GM23338 (cell line): ENCODE results near the gene SORCS2. TPM values are rescaled to one million over a fixed set of nuclear protein-coding genes. Genes with fewer than 3 reads are reported as not detected.

Experiments used
- ATAC-seq: fragments of 200-7000 bp; cut with Tn5 transposase; 3 replicates; pipeline ENCODE4 v1.9.1; 2020
- DNase-seq: peaks from one replicate; pipeline ENCODE4 v3.0.0-alpha.2; 2015; ENCODE audit warnings: low spot score
- H2AFZ ChIP-seq: fragments of 200-600 bp; sonication (generic); 2 replicates; pipeline ENCODE4 v1.8.0; 2016; ENCODE audit warnings: antibody characterized with exemption, mild to moderate bottlenecking, moderate library complexity
- H3F3A ChIP-seq: fragments of 200-600 bp; sonication (generic); replicated peaks from 2 replicates; pipeline ENCODE4 v1.8.0; 2017; ENCODE audit warnings: antibody characterized with exemption, mixed run types, low read depth
- H3K27ac ChIP-seq: fragments of 200-600 bp; sonication (generic); 2 replicates; pipeline ENCODE4 v1.6.1; 2016; ENCODE audit warnings: low read depth
- H3K27me3 ChIP-seq: fragments of 200-600 bp; sonication (generic); 2 replicates; pipeline ENCODE4 v1.8.0; 2016; ENCODE audit warnings: mild to moderate bottlenecking, mixed run types, moderate library complexity; ENCODE audit not compliant: insufficient read depth
- H3K36me3 ChIP-seq: fragments of 200-600 bp; sonication (generic); 2 replicates; pipeline ENCODE4 v1.8.0; 2016; ENCODE audit warnings: mild to moderate bottlenecking; ENCODE audit not compliant: insufficient read depth
- H3K4me1 ChIP-seq: fragments of 200-600 bp; sonication (generic); 2 replicates; pipeline ENCODE4 v1.8.0; 2016; ENCODE audit warnings: mild to moderate bottlenecking, moderate library complexity; ENCODE audit not compliant: insufficient read depth
- H3K4me2 ChIP-seq: fragments of 200-600 bp; sonication (generic); 2 replicates; pipeline ENCODE4 v1.7.1; 2017; ENCODE audit warnings: mixed run types
- H3K4me3 ChIP-seq: fragments of 200-600 bp; sonication (generic); 2 replicates; pipeline ENCODE4 v1.6.1; 2016; ENCODE audit warnings: mixed run types
- H3K79me2 ChIP-seq: fragments of 200-600 bp; sonication (generic); replicated peaks from 2 replicates; pipeline ENCODE4 v1.8.0; 2017; ENCODE audit warnings: mild to moderate bottlenecking; ENCODE audit not compliant: insufficient read depth
- H3K9me2 ChIP-seq: fragments of 200-600 bp; sonication (generic); 2 replicates; pipeline ENCODE4 v1.8.0; 2017; ENCODE audit not compliant: insufficient read depth
- H4K20me1 ChIP-seq: fragments of 200-600 bp; sonication (generic); replicated peaks from 2 replicates; pipeline ENCODE4 v1.8.0; 2017; ENCODE audit warnings: mild to moderate bottlenecking; ENCODE audit not compliant: insufficient read depth
- H3K27ac Mint-ChIP-seq: 2 replicates; pipeline ENCODE4 v1.8.0; 2020; ENCODE audit warnings: inconsistent platforms, mild to moderate bottlenecking, moderate library complexity, mixed read lengths
- H3K27me3 Mint-ChIP-seq: 3 replicates; pipeline ENCODE4 v1.8.0; 2022; ENCODE audit warnings: low read depth, mild to moderate bottlenecking, moderate library complexity, mixed read lengths, inconsistent platforms; ENCODE audit not compliant: insufficient read depth, poor library complexity
- H3K36me3 Mint-ChIP-seq: 3 replicates; pipeline ENCODE4 v1.8.0; 2021; ENCODE audit warnings: low read depth, mild to moderate bottlenecking, inconsistent platforms, moderate library complexity, mixed read lengths
- H3K4me1 Mint-ChIP-seq: 3 replicates; pipeline ENCODE4 v1.8.0; 2020; ENCODE audit warnings: mild to moderate bottlenecking, inconsistent platforms, mixed read lengths
- H3K4me3 Mint-ChIP-seq: 3 replicates; pipeline ENCODE4 v1.8.0; 2021; ENCODE audit warnings: moderate library complexity, mild to moderate bottlenecking, inconsistent platforms, mixed read lengths
- H3K9me3 Mint-ChIP-seq: 3 replicates; pipeline ENCODE4 v1.8.0; 2020; ENCODE audit warnings: moderate library complexity, mild to moderate bottlenecking, inconsistent platforms, mixed read lengths
- CREB1 ChIP-seq: fragments of 250-450 bp; sonication (Bioruptor Pico); IDR thresholded peaks from 2 replicates; pipeline ENCODE4 v1.5.0; 2020; ENCODE audit warnings: low read depth, mild to moderate bottlenecking, moderate library complexity
- EZH2phosphoT487 ChIP-seq: fragments of 200-600 bp; sonication (generic); IDR thresholded peaks from one replicate; pipeline ENCODE4 v1.8.1; 2018; ENCODE audit warnings: antibody characterized with exemption; ENCODE audit not compliant: unreplicated experiment
- JUNB ChIP-seq: IDR thresholded peaks from one replicate; pipeline ENCODE4 v1.6.1; 2016; ENCODE audit warnings: antibody characterized with exemption; ENCODE audit not compliant: unreplicated experiment
- POLR2AphosphoS5 ChIP-seq: IDR thresholded peaks from 2 replicates; pipeline ENCODE4 v1.6.1; 2016; ENCODE audit warnings: antibody characterized with exemption, low read depth
- REST ChIP-seq: IDR thresholded peaks from one replicate; pipeline ENCODE4 v1.6.1; 2018; ENCODE audit warnings: antibody characterized with exemption; ENCODE audit not compliant: unreplicated experiment
- ZNF114 ChIP-seq: fragments of 250-450 bp; sonication (Bioruptor Pico); IDR thresholded peaks from 2 replicates; pipeline ENCODE4 v1.5.0; 2020; ENCODE audit warnings: mild to moderate bottlenecking, moderate library complexity
- ZNF331 ChIP-seq: fragments of 250-450 bp; sonication (Bioruptor Pico); IDR thresholded peaks from 2 replicates; pipeline ENCODE4 v1.5.0; 2020; ENCODE audit warnings: low read depth, mild to moderate bottlenecking, moderate library complexity
- polyA plus RNA-seq: library from polyadenylated mRNA; unstranded; fragments of >200 nt; fragmentation: Nextera tagmentation; extraction: Ambion mirVana; gene quantifications from 2 replicates; pipeline ENCODE4 v1.2.1, GENCODE V29; 2016
- total RNA-seq: library from RNA; depleted of rRNA; stranded (reverse); fragments of >200 nt; shearing (Covaris generic); gene quantifications from 2 replicates; pipeline ENCODE4 v1.2.3, GENCODE V29; 2014
- TF ChIP-seq, protein P1 (sequence below): IDR thresholded peaks from 2 replicates; pipeline ENCODE4 v1.6.1; 2016; ENCODE audit warnings: antibody characterized with exemption
- TF ChIP-seq, protein P2 (sequence below), 2 experiments: fragments of 200-600 bp in 1 of 2; sonication (generic) in 1 of 2; conservative IDR thresholded peaks; 2 replicates each; pipeline versions ENCODE4 v1.5.1 to v1.6.1; 2016 to 2017; ENCODE audit warnings: antibody characterized with exemption in 2 of 2, low read depth in 2 of 2, mild to moderate bottlenecking in 2 of 2, moderate library complexity in 1 of 2

The SORCS2 gene
- total and polyA plus RNA-seq, 2 experiments from 2014 or later, result 0.47 to 2.4 TPM

DNA sequence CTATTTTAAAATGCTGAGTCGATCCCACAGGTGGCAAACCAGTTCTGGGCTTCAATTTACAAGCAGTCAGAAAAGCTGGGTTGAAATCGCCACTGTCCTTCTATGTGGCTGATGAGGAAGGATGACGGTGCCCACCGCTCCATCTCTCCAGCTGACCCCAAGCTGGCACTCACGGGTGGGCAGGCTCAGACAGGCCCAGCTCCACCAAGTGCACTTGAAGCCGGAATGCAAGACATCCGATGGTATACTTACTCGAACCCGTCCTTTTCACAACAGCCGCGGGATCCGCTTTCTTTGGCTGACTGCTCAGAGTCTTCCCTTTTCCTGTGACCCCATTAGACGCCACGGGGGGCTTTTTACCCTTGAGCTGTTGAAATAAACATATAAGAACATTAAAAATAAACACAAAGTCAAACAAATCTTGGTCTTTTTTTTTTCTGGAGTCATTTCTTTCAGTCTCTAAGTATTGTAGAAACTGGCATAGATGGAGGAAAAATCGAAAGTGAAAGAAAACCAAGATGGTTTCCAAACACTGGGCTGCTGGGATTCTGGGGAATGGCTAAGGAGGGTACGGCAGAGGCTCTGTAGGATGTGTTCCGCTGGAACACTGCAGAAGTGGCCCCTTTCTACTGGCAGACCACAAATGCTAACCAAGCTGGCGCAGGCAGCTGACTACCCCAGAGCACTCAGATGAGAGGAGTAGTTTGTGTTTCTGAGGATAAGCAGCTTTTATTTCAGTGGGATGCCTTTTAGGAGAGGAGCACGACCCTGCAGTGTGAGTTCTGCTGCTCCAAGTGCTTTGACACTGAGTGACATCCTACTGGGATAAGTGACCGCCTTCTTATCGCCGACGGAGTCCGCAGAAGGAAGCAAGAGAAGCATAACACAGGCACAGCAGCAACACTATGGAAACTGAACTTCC is 586.4 kb downstream of the SORCS2 start (continued):
- TF ChIP-seq, protein P1, sequence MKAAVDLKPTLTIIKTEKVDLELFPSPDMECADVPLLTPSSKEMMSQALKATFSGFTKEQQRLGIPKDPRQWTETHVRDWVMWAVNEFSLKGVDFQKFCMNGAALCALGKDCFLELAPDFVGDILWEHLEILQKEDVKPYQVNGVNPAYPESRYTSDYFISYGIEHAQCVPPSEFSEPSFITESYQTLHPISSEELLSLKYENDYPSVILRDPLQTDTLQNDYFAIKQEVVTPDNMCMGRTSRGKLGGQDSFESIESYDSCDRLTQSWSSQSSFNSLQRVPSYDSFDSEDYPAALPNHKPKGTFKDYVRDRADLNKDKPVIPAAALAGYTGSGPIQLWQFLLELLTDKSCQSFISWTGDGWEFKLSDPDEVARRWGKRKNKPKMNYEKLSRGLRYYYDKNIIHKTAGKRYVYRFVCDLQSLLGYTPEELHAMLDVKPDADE, result no peak
- TF ChIP-seq POLR2AphosphoS5 (no peak), JUNB (no peak)
- TF ChIP-seq, protein P2, sequence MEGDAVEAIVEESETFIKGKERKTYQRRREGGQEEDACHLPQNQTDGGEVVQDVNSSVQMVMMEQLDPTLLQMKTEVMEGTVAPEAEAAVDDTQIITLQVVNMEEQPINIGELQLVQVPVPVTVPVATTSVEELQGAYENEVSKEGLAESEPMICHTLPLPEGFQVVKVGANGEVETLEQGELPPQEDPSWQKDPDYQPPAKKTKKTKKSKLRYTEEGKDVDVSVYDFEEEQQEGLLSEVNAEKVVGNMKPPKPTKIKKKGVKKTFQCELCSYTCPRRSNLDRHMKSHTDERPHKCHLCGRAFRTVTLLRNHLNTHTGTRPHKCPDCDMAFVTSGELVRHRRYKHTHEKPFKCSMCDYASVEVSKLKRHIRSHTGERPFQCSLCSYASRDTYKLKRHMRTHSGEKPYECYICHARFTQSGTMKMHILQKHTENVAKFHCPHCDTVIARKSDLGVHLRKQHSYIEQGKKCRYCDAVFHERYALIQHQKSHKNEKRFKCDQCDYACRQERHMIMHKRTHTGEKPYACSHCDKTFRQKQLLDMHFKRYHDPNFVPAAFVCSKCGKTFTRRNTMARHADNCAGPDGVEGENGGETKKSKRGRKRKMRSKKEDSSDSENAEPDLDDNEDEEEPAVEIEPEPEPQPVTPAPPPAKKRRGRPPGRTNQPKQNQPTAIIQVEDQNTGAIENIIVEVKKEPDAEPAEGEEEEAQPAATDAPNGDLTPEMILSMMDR (conservative IDR thresholded peaks at IDR 0.05; ENCODE audit: low read depth in 2 of 2), result no peak

GRCh38 chr4:7779432-7779768 is 587.1 kb downstream of the SORCS2 start:
- no peak overlapping the region for H3K27ac Mint-ChIP-seq
- Histone ChIP-seq H3K36me3 (peaks cover 7% of the 10 kb centered on the region), H3F3A (no peaks in the 10 kb centered on the region), H4K20me1 (no peaks in the 10 kb centered on the region; the same call in 1 of the 2 replicates), H2AFZ (no peak overlapping the region), H3K4me1 (peaks cover 6% of the 10 kb centered on the region; the same call in 1 of the 2 replicates), H3K9me2 (no peaks in the 10 kb centered on the region), H3K27ac (no peak overlapping the region), H3K79me2 (no peaks in the 10 kb centered on the region), H3K4me2 (no peak overlapping the region), H3K27me3 (no peaks in the 10 kb centered on the region), H3K4me3 (no peak overlapping the region)
- H3K9me3 Mint-ChIP-seq, result no peaks in the 10 kb centered on the region
- peaks cover 7% of the 10 kb centered on the region for H3K27me3 Mint-ChIP-seq
- H3K4me1 Mint-ChIP-seq, result peaks cover 13% of the 10 kb centered on the region
- peaks cover 14% of the 10 kb centered on the region for H3K36me3 Mint-ChIP-seq
- DNase-seq (no peak), ATAC-seq (no peak)
- H3K4me3 Mint-ChIP-seq, result no peak overlapping the region
- TF ChIP-seq, protein P1, result no peak
- TF ChIP-seq EZH2phosphoT487 (no peak), ZNF114 (CRISPR knock-in tag) (no peak), REST (no peak), POLR2AphosphoS5 (no peak), ZNF331 (CRISPR knock-in tag) (no peak), CREB1 (no peak)
- TF ChIP-seq, protein P2 (conservative IDR thresholded peaks at IDR 0.05; ENCODE audit: low read depth in 2 of 2), result no peak
